ENCODE measurements around the gene AP2M1. TPM values are rescaled to one million over a fixed set of nuclear protein-coding genes. Genes with fewer than 3 reads are reported as not detected.

Gene AP2M1
- total and polyA plus RNA-seq, 2 of the 8 experiments (the other 6 are each of a cell fraction or from before 2014, with no cell fraction given) = 403 to 454 TPM

DNA sequence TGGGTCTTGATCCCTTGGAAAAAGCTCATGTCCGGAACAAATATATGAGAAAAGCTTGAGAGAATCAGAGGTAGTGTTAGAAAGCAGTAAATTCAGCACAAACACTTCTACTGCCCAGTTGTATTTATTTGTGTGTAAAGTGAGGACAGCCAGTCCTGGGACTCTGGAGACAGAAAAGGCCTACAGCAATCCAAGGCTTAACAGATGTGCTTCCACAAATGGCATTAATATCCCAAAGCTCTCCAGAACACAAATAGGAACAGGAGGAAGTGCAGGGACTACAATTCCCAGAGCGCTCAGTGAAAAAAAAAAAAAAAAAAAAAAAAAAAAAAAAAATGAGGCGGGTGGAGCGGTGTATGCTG, 390 bp upstream of the AP2M1 start (continued):
- TF ChIP-seq SIRT6 (IDR thresholded peaks at IDR 0.05; ENCODE audit: low read length) = no peak
